OCI-LY7 (cell line): ENCODE measurements around the gene LSMEM2. TPM values are rescaled to one million over a fixed set of nuclear protein-coding genes. Genes with fewer than 3 reads are reported as not detected.

ENCODE experiments used
- BruUV-seq: library from RNA; stranded (reverse); fragments of 400-500 nt; replicated peaks from 2 replicates; lab custom pipeline; 2021; lab: Mats Ljungman, UMichigan
- CTCF ChIA-PET: fragments of 300-600 bp; sonication (Branson Sonifier 250); formaldehyde crosslinking; loops from one replicate; lab custom pipeline; 2022; ENCODE audit warnings: antibody characterized with exemption; ENCODE audit not compliant: unreplicated experiment; lab: Charles Lee
- POLR2A ChIA-PET: fragments of 300-600 bp; sonication (Branson Sonifier 250); formaldehyde crosslinking; loops from one replicate; lab custom pipeline; 2022; ENCODE audit warnings: antibody characterized with exemption; lab: Charles Lee
- DNase-seq: peaks from one replicate; pipeline ENCODE4 v3.0.0-alpha.2; 2015; ENCODE audit warnings: low spot score
- H2AFZ ChIP-seq: fragments of 200-600 bp; sonication (generic), shearing (Covaris generic); 2 replicates; pipeline ENCODE4 v1.6.1; 2014; ENCODE audit warnings: mild to moderate bottlenecking, antibody characterized with exemption, low read length, moderate library complexity
- H3K27ac ChIP-seq: fragments of 200-600 bp; sonication (generic); 2 replicates; pipeline ENCODE4 v1.5.1; 2014; ENCODE audit warnings: mixed run types, low read depth, mild to moderate bottlenecking, moderate library complexity, low read length, inconsistent platforms; ENCODE audit not compliant: poor library complexity, severe bottlenecking
- H3K36me3 ChIP-seq: fragments of 200-600 bp; sonication (generic); 2 replicates; pipeline ENCODE4 v1.6.1; 2014; ENCODE audit warnings: mild to moderate bottlenecking, antibody characterized with exemption, low read length, moderate library complexity, mixed read lengths; ENCODE audit not compliant: insufficient read depth
- H3K4me1 ChIP-seq: fragments of 200-600 bp; sonication (generic); 2 replicates; pipeline ENCODE4 v1.5.1; 2014; ENCODE audit warnings: mild to moderate bottlenecking, low read length; ENCODE audit not compliant: insufficient read depth, poor library complexity, severe bottlenecking
- H3K4me2 ChIP-seq: fragments of 200-600 bp; sonication (generic); 2 replicates; pipeline ENCODE4 v1.6.1; 2014; ENCODE audit warnings: mild to moderate bottlenecking, low read length
- H3K4me3 ChIP-seq: fragments of 200-600 bp; sonication (generic); 2 replicates; pipeline ENCODE4 v1.5.1; 2014; ENCODE audit warnings: mild to moderate bottlenecking, low read depth, low read length; ENCODE audit not compliant: poor library complexity, severe bottlenecking
- H3K79me2 ChIP-seq: fragments of 200-600 bp; sonication (generic); 2 replicates; pipeline ENCODE4 v1.6.1; 2016; ENCODE audit warnings: low read depth, mild to moderate bottlenecking, low read length, moderate library complexity, mixed read lengths; ENCODE audit not compliant: insufficient read depth
- H3K9me2 ChIP-seq: fragments of 200-600 bp; sonication (generic); 2 replicates; pipeline ENCODE4 v1.6.1; 2016; ENCODE audit warnings: mild to moderate bottlenecking, low read length, mixed read lengths; ENCODE audit not compliant: insufficient read depth
- H3K9me3 ChIP-seq: fragments of 200-600 bp; sonication (generic); 2 replicates; pipeline ENCODE4 v1.6.1; 2014; ENCODE audit warnings: mild to moderate bottlenecking, mixed run types, low read length, mixed read lengths
- H4K20me1 ChIP-seq: fragments of 200-600 bp; sonication (generic); 2 replicates; pipeline ENCODE4 v1.6.1; 2014; ENCODE audit warnings: mild to moderate bottlenecking, antibody characterized with exemption, low read length, moderate library complexity, mixed read lengths; ENCODE audit not compliant: insufficient read depth
- CTCF ChIP-seq: fragments of 200-600 bp; sonication (generic); conservative IDR thresholded peaks from 2 replicates; pipeline ENCODE4 v1.5.1; 2014; ENCODE audit warnings: mild to moderate bottlenecking, antibody characterized with exemption, low read length, moderate library complexity, mixed read lengths
- EZH2phosphoT487 ChIP-seq: fragments of 200-600 bp; sonication (generic); IDR thresholded peaks from 2 replicates; pipeline ENCODE4 v1.6.1; 2018; ENCODE audit warnings: low read depth, borderline replicate concordance, mild to moderate bottlenecking, mixed run types, antibody characterized with exemption, low read length, moderate library complexity, mixed read lengths
- intact Hi-C: fragments of 100-400 bp; cut with micrococcal nuclease; formaldehyde crosslinking; loops from one replicate; pipeline ENCODE4 v1.10.0; 2022; ENCODE audit not compliant: unreplicated experiment
- total RNA-seq, 2 experiments: library from RNA; depleted of rRNA in 1 of 2; stranded (reverse); fragments of >200 nt in 1 of 2; shearing (Covaris generic) in 1 of 2; gene quantifications; 2 replicates each; pipeline ENCODE4 v1.2.3, GENCODE V29; 2014 to 2022

The LSMEM2 gene
- total RNA-seq, 2 experiments from 2014 or later: not detected

GRCh38 chr3:50268703-50269451 lies 10.0 kb upstream of the LSMEM2 start, which contains the start of gene SEMA3B:
SEMA3B (plus strand) TSS chr3:50269147; CDS start chr3:50269241, 94 bp downstream.
- Histone ChIP-seq H2AFZ (no peak within 1 kb of the TSS), H3K4me1 (peaks cover 5% of the 10 kb centered on the region), H3K36me3 (no peaks in the 10 kb centered on the region), H3K4me3 (no peak within 1 kb of the TSS), H4K20me1 (no peaks in the 10 kb centered on the region), H3K9me2 (no peaks in the 10 kb centered on the region), H3K4me2 (no peak within 1 kb of the TSS), H3K79me2 (no peaks in the 10 kb centered on the region), H3K9me3 (no peaks in the 10 kb centered on the region), H3K27ac (no peak within 1 kb of the TSS)
- CTCF ChIA-PET: no interaction called here
- no TSS peak for BruUV-seq
- DNase-seq: no peak
- TF ChIP-seq EZH2phosphoT487: no peak
- TF ChIP-seq CTCF: no peak
- intact Hi-C loops: no loop called here
- POLR2A ChIA-PET: interaction anchor here (0.6 kb wide), 1 partner anchor 31 kb away, joined by 6 read pairs; no protein-coding TSS in a partner anchor

- Histone ChIP-seq H2AFZ (no peak overlapping the region), H3K4me2 (no peak overlapping the region), H3K36me3 (no peaks in the 10 kb centered on the region), H4K20me1 (no peaks in the 10 kb centered on the region), H3K4me1 (peaks cover 5% of the 10 kb centered on the region), H3K79me2 (no peaks in the 10 kb centered on the region), H3K27ac (no peak overlapping the region), H3K9me3 (no peaks in the 10 kb centered on the region), H3K9me2 (no peaks in the 10 kb centered on the region), H3K4me3 (no peak overlapping the region)
- POLR2A ChIA-PET: no interaction called here
- no TSS peak for BruUV-seq
- intact Hi-C loops: no loop called here
- TF ChIP-seq EZH2phosphoT487 (no peak), CTCF (no peak)
- CTCF ChIA-PET: no interaction called here
- no peak for DNase-seq
Observed at GRCh38 chr3:50269460-50269859, 9.4 kb upstream of the LSMEM2 start.

GRCh38 chr3:50269977-50270413 lies 8.9 kb upstream of the LSMEM2 start:
- TF ChIP-seq EZH2phosphoT487 (no peak), CTCF (no peak)
- Histone ChIP-seq H3K27ac (no peak overlapping the region), H3K4me2 (no peak overlapping the region), H3K9me3 (no peaks in the 10 kb centered on the region), H3K79me2 (no peaks in the 10 kb centered on the region), H3K4me3 (no peak overlapping the region), H3K9me2 (no peaks in the 10 kb centered on the region), H2AFZ (no peak overlapping the region), H3K36me3 (no peaks in the 10 kb centered on the region), H4K20me1 (no peaks in the 10 kb centered on the region), H3K4me1 (peaks cover 5% of the 10 kb centered on the region)
- CTCF ChIA-PET: no interaction called here
- DNase-seq: no peak
- intact Hi-C loops: no loop called here
- no TSS peak for BruUV-seq
- POLR2A ChIA-PET: interaction anchor here (0.6 kb wide), 1 partner anchor 10 kb away, joined by 3 read pairs; no protein-coding TSS in a partner anchor
